Lung (tissue), 12 donors: ENCODE results near the gene CDC37L1. TPM values are rescaled to one million over a fixed set of nuclear protein-coding genes. Genes with fewer than 3 reads are reported as not detected.
"Not testable (repeated sequence)": the region's sequence is repeated elsewhere in the genome, so short reads cannot be mapped to it uniquely, and the experiment has no call there.

ENCODE experiments used
- ATAC-seq: fragments of 200-7000 bp; cut with Tn5 transposase; one replicate; pipeline ENCODE4 v1.9.1; 2020; ENCODE audit warnings: moderate number of reproducible peaks; ENCODE audit not compliant: insufficient read depth, low FRiP score
- DNase-seq, 3 donors: peaks; one replicate each; pipeline ENCODE4 v3.0.0-alpha.2; 2013 to 2017
- H3K27ac ChIP-seq, 2 donors: one replicate each; pipeline ENCODE4 v1.5.1; 2013; ENCODE audit warnings: mild to moderate bottlenecking in 2 of 2, moderate library complexity in 2 of 2, control low read depth in 1 of 2, inconsistent platforms in 1 of 2, low read depth in 1 of 2, low read length in 1 of 2
- H3K27me3 ChIP-seq, 3 donors: one replicate each; pipeline ENCODE4 v1.5.1; 2013; ENCODE audit warnings: low read length in 2 of 3; ENCODE audit not compliant: control insufficient read depth in 3 of 3, insufficient read depth in 3 of 3
- H3K36me3 ChIP-seq, 4 donors: one replicate each; pipeline ENCODE4 v1.5.1; 2013; ENCODE audit warnings: low read length in 4 of 4, mild to moderate bottlenecking in 1 of 4, moderate library complexity in 1 of 4; ENCODE audit not compliant: control insufficient read depth in 4 of 4, insufficient read depth in 4 of 4
- H3K4me1 ChIP-seq, 5 donors: one replicate each; pipeline ENCODE4 v1.5.1; 2013; ENCODE audit warnings: low read length in 5 of 5, mild to moderate bottlenecking in 2 of 5, moderate library complexity in 1 of 5; ENCODE audit not compliant: control insufficient read depth in 5 of 5, insufficient read depth in 5 of 5
- H3K4me3 ChIP-seq: one replicate; pipeline ENCODE4 v1.5.1; 2013; ENCODE audit warnings: mild to moderate bottlenecking, control low read depth, moderate library complexity
- H3K9ac ChIP-seq, 2 donors: one replicate each; pipeline ENCODE4 v1.5.1; 2013; ENCODE audit warnings: low read length in 2 of 2, control low read depth in 1 of 2; ENCODE audit not compliant: insufficient read depth in 1 of 2
- H3K9me3 ChIP-seq, 4 donors: one replicate each; pipeline ENCODE4 v1.5.1; 2013; ENCODE audit warnings: low read length in 3 of 4, mild to moderate bottlenecking in 1 of 4, moderate library complexity in 1 of 4; ENCODE audit not compliant: control insufficient read depth in 4 of 4, insufficient read depth in 3 of 4
- CTCF ChIP-seq: IDR thresholded peaks from 2 replicates; pipeline ENCODE4 v1.5.1; 2012; ENCODE audit warnings: mild to moderate bottlenecking; ENCODE audit errors: control extremely low read depth, extremely low read depth
- WGBS, 2 donors: extraction: QIAGEN DNeasy Blood & Tissue Kit; methylation state at CpG; one replicate each; pipeline ENCODE4 v1.1.7; 2013; 5-methylcytosine and 5-hydroxymethylcytosine counted together
- polyA plus RNA-seq, 2 donors: library from polyadenylated mRNA; stranded (reverse); fragments of 200-250 nt; gene quantifications; one replicate each; pipeline ENCODE4 v1.2.1, GENCODE V29; 2013
- total RNA-seq, 2 donors: library from RNA; depleted of rRNA in 1 of 2; stranded (reverse); fragments of >200 nt in 1 of 2; gene quantifications; one replicate each; pipeline ENCODE4 v1.2.1, GENCODE V29; 2014 to 2021
- donor health status: control.
- donor health status: control.
- donor health status: Bipolar disorder and iron deficiency.
- donor health status: healthy.
- donor health status: DM: yes; HTN: yes; CAD: no.

Gene CDC37L1
- total and polyA plus RNA-seq, 4 donors: 9.3 to 30.7 (median 14.1) TPM

GRCh38 chr9:4654538-4654937 lies 24.8 kb upstream of the CDC37L1 start:
- DNase-seq: no peak
- WGBS, 2 donors: 87 to 97% methylated on average over 9 to 10 of the region's 10 CpGs

GRCh38 chr9:4656196-4656595 lies 23.2 kb upstream of the CDC37L1 start:
- not testable (repeated sequence) for H3K9ac ChIP-seq, DNase-seq, H3K36me3 ChIP-seq, H3K4me3 ChIP-seq, H3K27ac ChIP-seq, H3K9me3 ChIP-seq, ATAC-seq, H3K27me3 ChIP-seq, H3K4me1 ChIP-seq
- 75 to 87% methylated on average over 3 of the region's 3 CpGs for WGBS, 2 donors

More at GRCh38 chr9:4654538-4654937, 24.8 kb upstream of the CDC37L1 start:
- no peak overlapping the region for H3K9ac ChIP-seq
- no peak overlapping the region for H3K27ac ChIP-seq
- no peaks in the 10 kb centered on the region for H3K4me1 ChIP-seq
- H3K9me3 ChIP-seq: no peaks in the 10 kb centered on the region
- ATAC-seq: no peak
- no peak overlapping the region for H3K4me3 ChIP-seq
- H3K36me3 ChIP-seq: peaks cover 0 to 3% (median 0%) of the 10 kb centered on the region in 4 donors
- no peaks in the 10 kb centered on the region for H3K27me3 ChIP-seq
- no peak for TF ChIP-seq CTCF

GRCh38 chr9:4656621-4657020 lies 22.7 kb upstream of the CDC37L1 start:
- WGBS, 2 donors: 64 to 96% methylated on average over 3 of the region's 3 CpGs
- H3K27me3 ChIP-seq: no peaks in the 10 kb centered on the region
- DNase-seq (no peak), ATAC-seq (no peak)
- peaks cover 0 to 3% (median 0%) of the 10 kb centered on the region in 4 donors for H3K36me3 ChIP-seq
- no peak overlapping the region for H3K27ac ChIP-seq
- H3K4me3 ChIP-seq: no peak overlapping the region
- TF ChIP-seq CTCF: no peak
- H3K9me3 ChIP-seq: no peaks in the 10 kb centered on the region
- H3K4me1 ChIP-seq: peaks cover 0 to 2% (median 0%) of the 10 kb centered on the region in 5 donors
- no peak overlapping the region for H3K9ac ChIP-seq

- peaks cover 0 to 3% (median 0%) of the 10 kb centered on the region in 4 donors for H3K36me3 ChIP-seq
These were observed 21.8 kb upstream of the CDC37L1 start for GRCh38 chr9:4657426-4658159.

GRCh38 chr9:4660665-4661064 lies 18.7 kb upstream of the CDC37L1 start:
- ATAC-seq, H3K9me3 ChIP-seq, H3K27me3 ChIP-seq, DNase-seq, H3K27ac ChIP-seq, H3K9ac ChIP-seq, H3K4me3 ChIP-seq, H3K36me3 ChIP-seq: not testable (repeated sequence)
- WGBS, 2 donors: 89 to 92% methylated on average over 4 of the region's 5 CpGs
- H3K4me1 ChIP-seq: peaks cover 7 to 27% (median 8%) of the 10 kb centered on the region in 5 donors

More at GRCh38 chr9:4657426-4658159, 21.8 kb upstream of the CDC37L1 start:
- no peak for TF ChIP-seq CTCF
- WGBS, 2 donors: 85 to 91% methylated on average over 4 of the region's 4 CpGs
- no peak for ATAC-seq
- Histone ChIP-seq H3K9me3 (no peaks in the 10 kb centered on the region), H3K27me3 (no peaks in the 10 kb centered on the region), H3K27ac (no peak overlapping the region), H3K4me3 (no peak overlapping the region), H3K9ac (no peak overlapping the region), H3K4me1 (peaks cover 0 to 8% (median 0%) of the 10 kb centered on the region in 5 donors)
- no peak for DNase-seq
